GM21528 (cell line): ENCODE data around the gene KHDRBS1.
"Not testable (repeated sequence)": the region's sequence is repeated elsewhere in the genome, so short reads cannot be mapped to it uniquely, and the experiment has no call there.

Experiments used
- ATAC-seq: cut with Tn5 transposase; IDR thresholded peaks from one replicate; pipeline ENCODE4 v1.9.1; 2021; ENCODE audit warnings: mild to moderate bottlenecking, moderate library complexity; ENCODE audit not compliant: unreplicated experiment, low FRiP score

Gene KHDRBS1

GRCh38 chr1:32013386-32014198, at the start of gene KHDRBS1:
TSS of gene KHDRBS1 (plus strand) at chr1:32013868. CDS start at chr1:32013996, 128 bp downstream.
- peak; percentile 79 for ATAC-seq

GRCh38 chr1:31970873-31971272, 42.8 kb upstream of the KHDRBS1 start:
- no peak for ATAC-seq

DNA sequence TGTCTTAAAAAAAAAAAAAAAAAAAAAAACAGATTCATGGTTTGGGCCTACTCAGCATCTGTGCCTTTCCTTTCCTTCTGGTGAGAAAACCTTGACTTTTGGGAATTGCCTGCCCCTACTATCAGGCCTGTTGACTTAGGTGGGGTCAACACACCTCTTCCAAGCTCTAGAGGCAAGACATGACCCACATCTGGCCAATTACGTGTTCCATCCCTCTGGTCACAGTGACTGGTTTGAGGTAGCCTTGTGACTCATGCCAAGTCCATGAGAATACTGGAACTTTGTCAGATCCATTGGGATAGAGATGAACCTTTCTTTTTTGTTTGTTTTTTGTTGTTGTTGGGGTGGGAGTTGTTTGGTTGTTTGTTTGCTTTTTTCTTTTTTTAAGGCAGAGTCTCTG, 37.3 kb upstream of the KHDRBS1 start:
- ATAC-seq, result no peak

- ATAC-seq, result no peak
These were observed 36.1 kb upstream of the KHDRBS1 start for GRCh38 chr1:31977385-31978131.

- no peak for ATAC-seq
These were observed 34.7 kb upstream of the KHDRBS1 start for GRCh38 chr1:31978843-31979400.

DNA sequence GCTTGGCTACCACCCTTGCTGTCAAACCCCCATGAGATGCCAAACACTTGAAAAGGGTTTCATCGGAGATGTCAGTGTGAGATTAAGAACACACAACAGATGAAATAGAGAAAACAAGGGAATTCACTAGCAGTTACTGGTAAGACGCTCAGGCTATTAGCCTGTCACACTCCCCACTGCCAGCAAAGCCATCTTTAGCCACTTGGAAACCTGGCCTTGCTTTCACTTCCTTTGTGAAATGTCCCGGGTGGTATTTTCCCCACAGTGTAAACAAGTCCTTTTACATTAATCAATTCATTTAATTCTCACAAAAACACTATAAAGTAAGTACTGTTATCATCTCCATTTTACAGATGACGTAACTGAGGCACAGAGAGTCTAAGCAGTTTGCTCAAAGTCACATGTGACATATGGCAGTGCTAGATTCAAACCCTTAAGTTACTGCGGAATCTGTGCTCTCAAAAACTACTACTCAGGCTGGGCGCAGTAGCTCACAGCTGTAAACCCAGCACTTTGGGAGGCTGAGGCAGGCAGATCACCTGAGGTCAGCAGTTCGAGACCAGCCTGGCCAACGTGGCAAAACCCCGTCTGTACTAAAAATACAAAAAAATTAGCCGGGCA, 32.7 kb upstream of the KHDRBS1 start:
- no peak for ATAC-seq

DNA sequence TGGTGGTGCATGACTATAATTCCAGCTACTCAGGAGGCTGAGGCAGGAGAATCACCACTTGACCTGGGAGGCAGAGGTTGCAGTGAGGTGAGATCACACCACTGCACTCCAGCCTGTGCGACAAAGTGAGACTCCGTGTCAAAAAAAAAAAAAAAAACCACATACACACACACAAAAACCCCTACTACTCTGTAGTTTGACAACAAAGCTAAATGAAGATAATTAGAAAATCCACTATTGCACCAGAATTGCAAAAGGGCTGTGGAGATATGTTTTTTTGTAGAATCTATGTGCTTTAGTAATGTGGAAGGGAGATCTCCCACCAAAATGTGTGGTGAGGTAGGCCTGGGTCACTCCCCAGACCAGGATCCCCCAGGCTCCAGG, 32.2 kb upstream of the KHDRBS1 start:
- no peak for ATAC-seq

DNA sequence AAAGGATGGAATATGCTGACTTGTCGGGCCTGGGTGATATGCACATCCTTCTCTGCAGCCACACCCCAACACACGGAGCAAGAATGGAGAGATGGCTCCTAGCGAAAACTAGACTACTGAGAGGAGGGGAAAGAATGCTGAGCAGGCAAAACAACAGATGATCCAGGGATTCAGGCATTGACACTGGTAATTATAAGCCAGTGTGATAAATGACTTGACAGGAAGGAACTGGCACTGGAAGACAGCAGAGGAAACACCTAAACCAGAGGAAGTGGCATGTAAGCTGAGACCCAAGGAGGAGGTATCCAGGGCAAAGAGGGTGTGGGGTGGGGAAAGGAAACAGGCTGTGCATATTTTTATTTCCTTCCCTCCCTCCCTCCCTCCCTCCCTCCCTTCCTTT, 31.7 kb upstream of the KHDRBS1 start:
- ATAC-seq, result no peak

DNA sequence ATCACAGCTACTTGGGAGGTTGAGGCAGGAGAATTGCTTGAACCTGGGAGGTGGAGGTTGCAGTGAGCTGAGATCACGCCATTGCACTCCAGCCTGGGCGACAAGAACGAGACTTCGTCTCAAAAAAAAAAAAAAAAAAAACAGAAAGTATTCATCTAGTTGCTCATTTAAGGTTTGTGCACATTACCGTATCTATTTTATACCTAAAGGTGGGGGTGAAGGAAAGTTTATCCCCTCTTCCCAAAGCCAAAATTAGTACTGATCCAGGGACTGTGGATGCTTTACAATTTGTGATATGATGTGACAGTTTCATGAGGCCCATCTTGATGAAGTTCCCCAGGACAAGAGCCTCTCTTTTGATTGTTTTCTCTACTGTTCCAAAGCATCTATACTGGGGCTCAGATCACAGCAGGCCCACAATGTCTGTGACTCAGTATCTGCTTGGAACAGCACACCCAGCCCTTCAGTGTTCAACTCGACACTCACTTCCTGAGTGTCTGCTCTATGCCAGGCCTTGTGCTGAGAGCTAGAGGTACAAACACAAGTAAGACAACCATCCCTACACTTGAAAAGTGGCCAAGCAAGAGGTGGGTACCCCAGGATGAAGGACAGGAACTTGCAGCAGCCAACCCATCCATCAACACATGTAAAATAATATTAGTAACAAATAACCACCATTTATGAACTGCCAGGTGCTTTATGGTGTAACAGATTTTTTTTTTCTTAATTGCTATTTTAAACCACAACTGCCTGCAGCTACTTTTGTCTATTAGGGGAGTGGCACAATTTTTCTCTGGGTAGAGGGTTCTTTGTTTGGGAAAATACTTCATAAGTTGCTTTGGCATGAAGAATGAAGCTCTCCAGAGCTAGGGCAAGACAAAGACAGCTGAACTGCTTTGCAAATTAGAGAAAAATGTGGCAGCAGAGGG, 29.0 kb upstream of the KHDRBS1 start:
- ATAC-seq, result no peak

- ATAC-seq, result no peak
These were observed 28.2 kb upstream of the KHDRBS1 start for GRCh38 chr1:31985430-31985829.

DNA sequence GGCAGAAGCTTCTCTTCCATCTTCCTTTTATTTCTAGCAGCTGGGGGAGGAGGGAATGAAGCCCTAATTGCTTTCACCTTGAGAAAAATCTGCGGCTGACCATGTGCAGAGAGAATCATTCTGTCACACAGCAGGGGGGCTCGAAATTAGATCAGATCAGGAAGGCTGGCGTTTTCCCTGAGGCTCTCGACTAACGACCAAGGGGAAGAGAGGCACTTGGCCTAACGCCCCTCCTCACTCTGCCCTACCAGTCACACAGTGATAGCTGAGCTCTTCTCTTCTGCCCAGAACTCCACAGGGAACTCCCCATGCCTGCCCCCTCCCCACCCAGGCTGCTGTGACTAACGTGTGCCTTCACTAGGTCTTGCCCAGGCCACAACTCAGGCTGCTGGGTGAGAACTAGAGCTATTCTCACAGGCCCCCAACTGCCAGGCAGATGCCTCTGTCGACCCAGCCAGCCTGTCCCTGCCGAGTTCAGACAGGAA, 26.5 kb upstream of the KHDRBS1 start:
- no peak for ATAC-seq

GRCh38 chr1:31989964-31990363, 23.7 kb upstream of the KHDRBS1 start:
- no peak for ATAC-seq

- ATAC-seq, result no peak
These were observed 22.5 kb upstream of the KHDRBS1 start for GRCh38 chr1:31991182-31991581.

DNA sequence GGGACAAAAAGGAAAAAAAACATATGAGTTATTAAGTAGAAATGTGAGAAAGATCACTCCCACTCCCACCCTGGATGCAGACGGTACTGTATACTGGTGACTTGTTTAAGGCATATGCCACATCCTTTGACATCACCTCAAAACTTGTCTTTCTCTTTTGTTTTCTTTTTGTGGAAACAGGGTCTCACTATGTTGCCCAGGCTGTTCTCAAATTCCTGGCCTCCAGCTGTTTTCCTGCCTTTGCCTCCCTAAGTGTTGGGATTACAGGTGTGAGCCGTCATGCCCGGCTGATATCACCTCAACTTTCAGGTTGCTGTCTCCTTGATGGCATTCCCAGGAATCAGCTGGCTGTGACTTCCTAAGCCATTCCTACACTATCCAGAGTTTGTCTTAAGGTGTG, 18.4 kb upstream of the KHDRBS1 start:
- ATAC-seq, result no peak

GRCh38 chr1:31996121-31996520, 17.5 kb upstream of the KHDRBS1 start:
- not testable (repeated sequence) for ATAC-seq

DNA sequence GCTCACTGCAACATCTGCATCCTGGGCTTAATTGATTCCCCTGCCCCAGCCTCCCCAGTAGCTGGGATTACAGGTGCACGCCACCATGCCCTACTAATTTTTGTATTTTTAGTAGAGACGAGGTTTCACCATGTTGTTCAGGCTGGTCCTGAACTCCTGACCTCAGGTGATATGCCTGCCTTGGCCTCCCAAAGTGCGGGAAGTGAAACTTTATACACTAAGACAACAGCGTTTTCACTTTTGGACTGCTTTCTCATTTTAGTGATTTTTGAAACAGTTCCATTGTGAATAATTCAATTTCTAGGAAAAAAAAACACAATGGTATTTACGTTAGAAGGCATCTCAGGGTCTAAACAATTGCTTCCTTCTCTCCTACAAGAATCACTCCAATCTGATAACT, 11.8 kb upstream of the KHDRBS1 start:
- ATAC-seq, result no peak

GRCh38 chr1:32002285-32002684, 11.4 kb upstream of the KHDRBS1 start:
- not testable (repeated sequence) for ATAC-seq

GRCh38 chr1:32005522-32005921, 8.1 kb upstream of the KHDRBS1 start:
- ATAC-seq, result no peak

DNA sequence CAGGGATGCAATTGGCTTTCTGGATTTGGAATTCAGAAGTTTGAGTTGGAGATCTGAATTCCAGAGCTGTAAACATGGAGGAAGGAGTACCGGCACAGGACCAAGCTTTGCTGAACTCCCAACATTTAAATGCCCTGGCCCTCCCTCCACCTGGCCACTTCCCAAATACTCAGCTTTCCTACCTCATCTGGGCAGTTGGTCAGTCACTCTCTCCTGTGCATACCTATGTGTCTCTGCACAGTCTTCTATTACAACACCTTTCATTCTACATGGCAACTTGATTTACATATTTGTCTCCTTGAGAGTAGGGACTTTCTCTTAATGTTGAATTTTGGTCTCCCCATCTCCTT, 6.1 kb upstream of the KHDRBS1 start:
- no peak for ATAC-seq

DNA sequence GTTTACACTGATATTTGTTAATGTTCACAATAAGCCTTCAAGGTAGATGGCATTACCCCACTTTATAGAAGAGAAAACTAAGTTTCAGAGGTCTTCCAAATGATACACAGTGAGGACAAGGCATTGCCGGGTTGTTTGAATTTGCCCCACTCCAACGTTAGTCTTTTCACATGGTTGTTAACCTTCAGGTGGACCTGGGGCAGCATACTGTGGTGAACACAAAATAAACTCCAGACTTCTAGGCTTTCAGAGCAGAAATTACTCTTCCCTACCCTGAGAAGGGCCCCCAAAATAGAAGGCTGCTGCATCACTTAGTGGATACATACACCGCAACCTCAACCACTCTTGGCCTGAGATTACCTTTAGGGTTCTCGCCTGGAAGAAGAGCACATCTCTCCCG, 3.4 kb upstream of the KHDRBS1 start:
- no peak for ATAC-seq
